Omental fat pad (tissue), 4 donors: ENCODE measurements around the gene HFM1. TPM values are rescaled to one million over a fixed set of nuclear protein-coding genes. Genes with fewer than 3 reads are reported as not detected.
"Not testable (repeated sequence)": the region's sequence is repeated elsewhere in the genome, so short reads cannot be mapped to it uniquely, and the experiment has no call there.

Experiments used
- ATAC-seq: fragments of 150-250 bp; one replicate; pipeline ENCODE4 v1.9.1; 2016; ENCODE audit warnings: mild to moderate bottlenecking, moderate library complexity; ENCODE audit not compliant: low FRiP score
- DNase-seq: peaks from one replicate; pipeline ENCODE4 v3.0.0-alpha.2; 2019; ENCODE audit warnings: low spot score
- total RNA-seq, 4 donors: library from RNA; depleted of rRNA; stranded (reverse); fragments of >200 nt; gene quantifications; one replicate each; pipeline ENCODE4 v1.1.0, GENCODE V29; 2016
- TF ChIP-seq, protein P1 (sequence below), 3 donors: fragments of 450-650 bp; IDR thresholded peaks; one replicate each; pipeline ENCODE4 v1.5.1; 2016 to 2017; ENCODE audit warnings: antibody characterized with exemption in 3 of 3, mild to moderate bottlenecking in 3 of 3, moderate library complexity in 2 of 3

Gene HFM1
- total RNA-seq, 4 donors from 2014 or later = 0.50 to 1.7 (median 0.78) TPM

DNA sequence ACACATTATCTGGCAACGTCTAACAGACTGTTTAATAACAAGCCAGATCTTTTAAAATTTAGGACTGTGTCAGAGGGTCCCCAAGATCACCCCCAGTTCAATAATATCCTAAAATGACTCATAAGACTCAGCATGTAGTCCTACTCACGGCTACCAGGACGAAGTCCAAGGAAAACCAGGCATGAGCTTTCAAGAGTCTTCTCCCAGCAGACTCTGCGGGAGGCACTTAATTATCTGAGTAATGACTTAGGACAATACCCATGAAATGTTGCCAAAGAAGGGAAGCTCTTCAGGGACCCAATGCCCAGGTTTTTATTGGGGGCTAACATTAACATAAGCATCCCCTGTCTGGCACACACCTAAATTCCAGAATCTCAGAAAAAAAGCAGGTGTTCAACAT, 7.0 kb downstream of the HFM1 start:
- TF ChIP-seq, protein P1, sequence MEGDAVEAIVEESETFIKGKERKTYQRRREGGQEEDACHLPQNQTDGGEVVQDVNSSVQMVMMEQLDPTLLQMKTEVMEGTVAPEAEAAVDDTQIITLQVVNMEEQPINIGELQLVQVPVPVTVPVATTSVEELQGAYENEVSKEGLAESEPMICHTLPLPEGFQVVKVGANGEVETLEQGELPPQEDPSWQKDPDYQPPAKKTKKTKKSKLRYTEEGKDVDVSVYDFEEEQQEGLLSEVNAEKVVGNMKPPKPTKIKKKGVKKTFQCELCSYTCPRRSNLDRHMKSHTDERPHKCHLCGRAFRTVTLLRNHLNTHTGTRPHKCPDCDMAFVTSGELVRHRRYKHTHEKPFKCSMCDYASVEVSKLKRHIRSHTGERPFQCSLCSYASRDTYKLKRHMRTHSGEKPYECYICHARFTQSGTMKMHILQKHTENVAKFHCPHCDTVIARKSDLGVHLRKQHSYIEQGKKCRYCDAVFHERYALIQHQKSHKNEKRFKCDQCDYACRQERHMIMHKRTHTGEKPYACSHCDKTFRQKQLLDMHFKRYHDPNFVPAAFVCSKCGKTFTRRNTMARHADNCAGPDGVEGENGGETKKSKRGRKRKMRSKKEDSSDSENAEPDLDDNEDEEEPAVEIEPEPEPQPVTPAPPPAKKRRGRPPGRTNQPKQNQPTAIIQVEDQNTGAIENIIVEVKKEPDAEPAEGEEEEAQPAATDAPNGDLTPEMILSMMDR (IDR thresholded peaks at IDR 0.05) = no peak
- DNase-seq (no peak), ATAC-seq (no peak)

DNA sequence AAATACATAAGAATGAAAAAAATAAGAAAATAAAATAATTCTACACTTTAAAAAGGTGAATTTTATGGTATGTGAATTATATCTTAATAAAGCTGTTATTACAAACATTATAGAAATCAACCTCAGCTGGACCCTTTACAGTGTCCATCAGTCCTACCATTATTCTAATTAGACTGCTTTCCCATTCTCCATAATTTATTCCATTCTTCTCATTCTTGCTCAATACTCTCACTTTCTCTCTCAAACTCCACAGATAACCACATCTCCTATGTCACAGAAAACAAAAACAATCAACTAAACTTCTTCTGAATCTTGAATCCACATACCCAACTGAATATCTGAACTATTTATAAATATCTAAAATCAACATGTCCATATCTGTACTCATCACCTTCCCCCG, 11.6 kb downstream of the HFM1 start:
- no peak for DNase-seq
- TF ChIP-seq, protein P1 (IDR thresholded peaks at IDR 0.05) = no peak

DNA sequence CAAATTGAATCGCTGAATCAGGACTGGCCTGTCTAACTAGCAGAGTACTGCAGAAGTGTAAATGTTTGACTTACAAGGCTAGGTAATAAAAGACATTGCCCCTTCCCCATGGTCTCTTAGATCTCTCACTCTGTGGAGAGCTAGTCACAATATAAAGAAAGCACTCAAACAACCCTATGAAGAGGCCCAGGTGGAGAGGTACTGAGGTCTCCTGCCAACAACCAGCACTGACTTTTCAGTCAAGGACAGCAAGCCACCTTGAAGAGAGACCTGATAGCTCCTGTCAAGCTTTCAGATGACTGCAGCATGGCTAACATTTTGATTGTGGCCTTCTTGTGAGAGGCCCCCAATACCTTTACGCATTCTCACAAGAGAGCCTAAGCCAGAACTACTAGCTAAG, 18.5 kb downstream of the HFM1 start:
- ATAC-seq (no peak), DNase-seq (no peak)
- TF ChIP-seq, protein P1 (IDR thresholded peaks at IDR 0.05) = no peak

More for the DNA sequence above, 11.6 kb downstream of the HFM1 start:
- ATAC-seq = no peak

DNA sequence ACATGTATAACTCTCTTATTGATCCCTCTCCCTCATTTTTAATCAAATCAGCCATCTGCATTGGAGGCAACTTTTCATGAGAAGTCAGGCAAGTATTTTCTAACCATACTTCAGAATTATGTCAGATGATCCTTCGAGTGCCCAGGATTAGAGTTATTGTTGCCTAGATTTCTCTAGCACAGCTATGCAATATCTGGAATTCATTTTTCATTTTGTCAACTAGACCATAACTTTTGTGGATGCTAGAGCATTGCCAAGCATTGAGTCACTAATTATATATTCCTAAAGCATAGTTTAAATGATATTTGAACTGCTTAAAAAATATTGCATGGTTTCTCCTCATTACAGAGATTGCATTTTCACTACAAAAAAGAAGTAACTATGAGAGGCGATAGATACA, 21.2 kb downstream of the HFM1 start:
- TF ChIP-seq, protein P1 (IDR thresholded peaks at IDR 0.05) = no peak
- no peak for ATAC-seq
- DNase-seq = no peak

DNA sequence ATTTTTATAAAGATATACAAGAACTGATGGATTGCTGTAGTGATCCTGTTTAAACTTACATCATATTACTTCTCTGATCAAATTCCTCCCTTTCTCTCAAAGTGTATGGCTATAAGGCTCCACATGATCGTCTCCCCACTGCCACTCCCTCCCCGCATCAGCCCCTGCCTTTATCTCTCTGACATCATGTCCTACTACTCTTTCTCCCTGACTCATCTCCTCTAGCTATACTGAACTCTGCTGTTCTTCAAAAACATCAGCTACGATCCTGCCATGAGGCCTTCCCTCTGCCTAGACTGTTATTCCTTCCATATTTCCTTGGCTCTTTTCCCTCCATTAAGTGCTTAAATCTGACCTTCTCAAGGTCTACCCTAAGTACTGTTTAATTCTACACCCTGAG, 22.8 kb downstream of the HFM1 start:
- ATAC-seq (no peak), DNase-seq (no peak)
- TF ChIP-seq, protein P1 (IDR thresholded peaks at IDR 0.05) = no peak

DNA sequence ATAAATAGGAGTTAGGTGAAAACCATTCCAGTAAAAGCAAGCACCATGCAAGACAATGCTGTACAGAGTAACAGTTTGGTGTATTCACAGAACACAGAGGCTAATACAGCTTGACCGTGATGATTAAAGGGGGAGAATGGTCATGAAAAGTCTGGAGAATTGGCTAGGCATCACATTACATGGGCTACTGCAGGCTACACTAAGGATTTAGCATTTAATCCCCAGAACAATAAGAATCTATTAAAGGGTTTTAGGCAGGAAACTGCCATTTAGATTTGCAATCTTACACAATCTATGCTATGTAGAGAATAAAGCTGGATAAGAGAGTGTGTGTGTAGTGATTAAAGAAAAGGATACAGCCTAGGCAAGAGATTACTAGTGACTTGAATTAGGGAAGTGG, 30.6 kb downstream of the HFM1 start:
- no peak for DNase-seq
- ATAC-seq = no peak
- TF ChIP-seq, protein P1 (IDR thresholded peaks at IDR 0.05) = no peak

DNA sequence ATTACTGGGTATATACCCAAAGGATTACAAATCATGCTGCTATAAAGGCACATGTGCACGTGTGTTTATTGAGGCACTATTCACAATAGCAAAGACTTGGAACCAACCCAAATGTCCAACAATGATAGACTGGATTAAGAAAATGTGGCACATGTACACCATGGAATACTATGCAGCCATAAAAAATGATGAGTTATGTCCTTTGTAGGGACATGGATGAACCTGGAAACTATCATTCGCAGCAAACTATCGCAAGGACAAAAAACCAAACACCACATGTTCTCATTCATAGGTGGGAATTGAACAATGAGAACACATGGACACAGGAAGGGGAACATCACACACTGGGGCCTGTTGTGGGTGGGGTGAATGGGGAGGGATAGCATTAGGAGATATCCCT, 32.4 kb downstream of the HFM1 start:
- not testable (repeated sequence) for ATAC-seq, DNase-seq

DNA sequence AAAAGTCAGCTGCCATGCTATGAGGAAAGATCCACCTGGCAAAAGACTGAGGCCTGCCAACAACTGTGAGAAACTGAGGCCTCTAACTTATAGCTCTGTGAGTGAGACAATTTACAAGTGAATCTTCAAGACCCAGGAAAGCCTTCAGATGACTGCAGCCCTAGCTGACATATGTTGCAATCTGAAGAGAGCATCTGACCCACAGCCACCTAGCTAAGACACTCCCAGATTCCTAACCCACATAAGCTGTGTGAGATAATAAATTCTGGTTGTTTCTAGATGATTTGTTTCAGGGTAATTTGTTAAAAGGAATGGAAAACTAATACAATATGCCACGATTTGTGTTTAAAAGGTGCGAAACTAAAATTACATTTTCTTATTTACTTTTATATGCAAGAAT, 55.1 kb downstream of the HFM1 start:
- TF ChIP-seq, protein P1 (IDR thresholded peaks at IDR 0.05) = no peak
- DNase-seq (no peak), ATAC-seq (no peak)
